Right ventricle myocardium superior (tissue), 1 donor: ENCODE results near the gene TLE4. TPM values are rescaled to one million over a fixed set of nuclear protein-coding genes. Genes with fewer than 3 reads are reported as not detected.
"Not testable (repeated sequence)": the region's sequence is repeated elsewhere in the genome, so short reads cannot be mapped to it uniquely, and the experiment has no call there.

ENCODE experiments used
- ATAC-seq: fragments of 200-7000 bp; cut with Tn5 transposase; one replicate; pipeline ENCODE4 v1.9.1; 2020; ENCODE audit warnings: mild to moderate bottlenecking; ENCODE audit not compliant: poor library complexity
- DNase-seq: peaks from one replicate; pipeline ENCODE4 v3.0.0-alpha.2; 2020
- intact Hi-C: fragments of 100-400 bp; cut with DNase I; formaldehyde crosslinking; loops from one replicate; pipeline ENCODE4 v1.11.2; 2022
- total RNA-seq: library from RNA; stranded (reverse); fragmentation: NEBNext Ultra II Directional; extraction: Animal tissue kit (Norgen Biotek cat#: 25700); gene quantifications from one replicate; pipeline ENCODE4 v1.2.1, GENCODE V29; 2021
- donor health status: DM: no; HTN: yes; CAD: no; lungs with severe emphysema.

The TLE4 gene
- total RNA-seq, 1 donor from 2014 or later = 12.8 TPM

- DNase-seq = no peak
- no peak for ATAC-seq
- intact Hi-C loops = no loop called here
Observed at GRCh38 chr9:79619930-79620329, 48.2 kb downstream of the TLE4 start.

GRCh38 chr9:79621916-79622575, 50.3 kb downstream of the TLE4 start:
- intact Hi-C loops = no loop called here
- DNase-seq = no peak

DNA sequence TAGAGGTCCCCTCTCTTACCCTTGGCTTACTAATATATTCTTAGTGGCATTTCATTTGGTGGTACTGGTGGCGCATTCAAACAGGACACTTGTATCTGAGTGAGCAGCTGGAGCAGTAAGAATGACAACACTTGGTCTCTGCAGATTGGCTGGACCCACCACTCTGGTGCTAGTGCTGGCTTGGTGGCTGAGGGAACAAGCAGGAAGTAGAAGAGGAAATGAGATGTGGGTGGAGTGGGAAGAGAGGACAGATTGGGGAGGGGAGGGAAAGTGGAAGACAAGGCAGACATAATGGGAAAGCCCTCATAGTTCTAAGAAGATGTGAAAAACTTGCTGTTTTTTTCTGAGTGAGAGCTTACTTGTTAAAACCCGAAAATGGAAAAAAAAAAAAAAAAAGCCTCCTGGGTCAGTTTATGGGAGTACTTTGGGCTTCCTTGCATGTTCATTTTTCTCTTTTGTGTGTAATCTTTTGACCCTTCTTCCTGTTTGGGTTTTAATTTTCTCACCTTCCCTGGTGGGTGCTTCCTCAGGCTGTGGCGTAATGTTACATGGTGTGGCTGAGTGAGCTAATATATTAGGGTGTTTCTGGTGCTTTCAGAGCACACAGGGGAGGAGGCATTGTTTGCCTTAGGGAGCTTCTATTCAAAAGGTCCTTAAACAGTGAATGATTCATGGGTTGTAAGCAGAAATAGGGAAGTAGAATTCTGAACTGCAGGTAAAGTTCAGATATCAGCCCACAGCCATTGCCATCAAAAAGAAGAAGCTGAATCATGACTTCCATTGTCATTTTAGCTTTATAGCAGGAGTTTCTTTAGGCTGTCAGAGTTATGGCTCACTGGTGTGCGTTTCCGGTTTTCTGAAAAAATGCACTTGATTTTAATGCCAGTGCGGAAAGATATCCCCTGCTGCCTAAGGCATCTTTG, 52.3 kb downstream of the TLE4 start:
- intact Hi-C loops = no loop called here
- ATAC-seq = peak; percentile 88
- peak; percentile 47 for DNase-seq

More at GRCh38 chr9:79621916-79622575, 50.3 kb downstream of the TLE4 start:
- ATAC-seq = no peak

- no peak for ATAC-seq
- no peak for DNase-seq
- intact Hi-C loops = no loop called here
Observed at GRCh38 chr9:79629721-79630120, 58.0 kb downstream of the TLE4 start.

- intact Hi-C loops = no loop called here
- ATAC-seq (no peak), DNase-seq (no peak)
Observed at GRCh38 chr9:79630521-79631403, 59.0 kb downstream of the TLE4 start.

DNA sequence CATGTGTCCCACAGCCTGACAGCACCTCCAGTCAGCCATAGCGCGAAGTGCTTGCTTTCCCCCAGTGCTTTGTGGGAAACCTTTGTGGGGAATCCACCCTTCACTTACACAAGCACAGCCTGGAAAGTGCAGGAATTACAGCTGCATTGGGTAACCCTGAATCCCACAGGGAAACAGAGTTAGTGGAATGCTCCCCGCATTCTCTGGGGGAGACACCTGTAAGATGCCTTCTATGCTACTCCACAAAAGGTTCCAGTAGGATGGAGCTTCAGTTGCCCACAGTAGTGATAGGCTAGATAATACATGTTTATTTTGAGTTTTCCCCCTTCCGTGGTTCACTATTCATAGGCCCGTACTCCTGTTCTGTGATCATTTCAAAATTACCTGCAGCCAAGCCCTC, 60.3 kb downstream of the TLE4 start:
- intact Hi-C loops = no loop called here
- no peak for DNase-seq
- ATAC-seq = no peak

GRCh38 chr9:79632705-79633104, 60.9 kb downstream of the TLE4 start:
- no peak for ATAC-seq
- intact Hi-C loops = no loop called here

DNA sequence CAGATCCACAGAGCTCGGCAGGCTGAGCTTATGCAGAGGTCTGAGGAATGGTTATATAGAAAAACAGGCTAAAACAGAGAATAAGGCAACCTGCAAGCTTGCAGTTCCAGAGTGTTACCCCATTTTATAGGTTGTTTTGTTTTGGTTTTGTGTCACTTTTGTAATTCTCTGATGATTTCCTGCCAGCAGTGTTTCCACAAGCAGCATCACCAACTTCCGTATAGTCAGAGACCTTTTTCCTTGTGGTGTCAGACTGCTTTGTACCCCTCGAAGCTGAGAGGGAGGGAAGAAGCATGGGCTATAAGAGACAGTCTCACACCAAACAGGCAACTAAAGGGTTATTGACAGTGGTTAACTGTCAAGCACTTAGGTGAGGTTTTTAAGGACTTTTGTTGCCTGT, 61.8 kb downstream of the TLE4 start:
- DNase-seq = no peak
- intact Hi-C loops = no loop called here
- no peak for ATAC-seq

More at GRCh38 chr9:79632705-79633104, 60.9 kb downstream of the TLE4 start:
- no peak for DNase-seq

GRCh38 chr9:79637177-79637925, 65.6 kb downstream of the TLE4 start:
- ATAC-seq (no peak), DNase-seq (no peak)
- intact Hi-C loops = no loop called here

GRCh38 chr9:79638806-79639205, 67.0 kb downstream of the TLE4 start:
- DNase-seq = no peak
- intact Hi-C loops = no loop called here
- no peak for ATAC-seq

- no peak for DNase-seq
- no peak for ATAC-seq
- intact Hi-C loops = no loop called here
Observed at GRCh38 chr9:79639354-79639753, 67.6 kb downstream of the TLE4 start.

GRCh38 chr9:79640067-79640466, 68.3 kb downstream of the TLE4 start:
- intact Hi-C loops, DNase-seq, ATAC-seq: not testable (repeated sequence)

DNA sequence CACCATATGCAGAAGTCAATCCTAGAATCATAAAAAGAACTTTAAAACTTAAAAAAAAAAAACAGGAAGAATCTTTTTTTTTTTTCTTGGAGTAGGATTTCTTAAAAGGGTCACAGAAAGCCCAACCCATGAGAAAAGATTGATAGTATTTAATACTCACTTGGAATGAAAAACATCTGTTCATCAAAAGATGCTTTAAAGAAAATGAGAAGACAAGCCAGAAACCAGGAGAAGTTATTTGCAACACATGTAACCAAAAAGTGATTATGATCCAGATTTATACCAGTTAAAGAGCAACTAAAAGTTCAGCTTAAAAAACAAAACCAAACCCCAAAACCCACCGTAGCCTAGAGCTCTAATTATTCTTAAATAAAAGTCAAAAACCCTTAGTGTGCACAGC, 69.3 kb downstream of the TLE4 start:
- intact Hi-C loops = no loop called here
- no peak for ATAC-seq
- no peak for DNase-seq

DNA sequence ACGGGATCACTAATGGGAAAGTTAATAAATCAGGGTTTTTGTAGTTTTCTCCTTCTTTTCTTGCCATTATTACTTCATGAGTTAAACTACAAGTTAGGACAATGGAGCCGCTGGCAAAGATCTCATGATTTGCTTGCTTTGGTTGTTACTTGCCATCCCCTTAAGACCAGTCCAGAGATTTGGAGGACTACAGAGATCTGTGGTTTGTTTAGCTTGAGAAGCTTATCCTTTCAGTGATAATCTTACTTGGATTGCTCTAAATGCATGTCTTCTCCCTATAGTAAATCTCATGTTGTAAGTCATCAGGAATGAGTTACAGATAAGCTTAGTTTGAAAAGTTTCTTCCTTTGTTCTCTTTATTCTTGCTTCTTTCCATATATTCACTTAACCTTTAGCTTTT, 70.9 kb downstream of the TLE4 start:
- intact Hi-C loops = no loop called here
- no peak for DNase-seq
- no peak for ATAC-seq

DNA sequence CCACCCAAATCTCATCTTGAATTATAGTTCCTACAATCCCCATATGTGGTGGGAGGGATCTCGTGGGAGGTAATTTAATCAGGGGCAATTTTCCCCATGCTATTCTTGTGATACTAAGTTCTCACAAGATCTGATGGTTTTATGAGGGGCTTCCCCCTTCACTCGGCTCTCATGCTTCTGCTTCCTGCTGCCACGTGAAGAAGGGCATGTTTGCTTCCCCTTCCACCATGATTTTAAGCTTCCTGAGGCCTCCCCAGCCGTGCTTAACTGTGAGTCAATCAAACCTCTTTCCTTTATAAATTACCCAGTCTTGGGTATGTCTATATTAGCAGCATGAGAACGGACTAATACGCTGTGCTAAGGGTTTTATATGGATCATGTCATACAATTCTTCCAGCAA, 72.3 kb downstream of the TLE4 start:
- intact Hi-C loops = no loop called here
- no peak for DNase-seq

DNA sequence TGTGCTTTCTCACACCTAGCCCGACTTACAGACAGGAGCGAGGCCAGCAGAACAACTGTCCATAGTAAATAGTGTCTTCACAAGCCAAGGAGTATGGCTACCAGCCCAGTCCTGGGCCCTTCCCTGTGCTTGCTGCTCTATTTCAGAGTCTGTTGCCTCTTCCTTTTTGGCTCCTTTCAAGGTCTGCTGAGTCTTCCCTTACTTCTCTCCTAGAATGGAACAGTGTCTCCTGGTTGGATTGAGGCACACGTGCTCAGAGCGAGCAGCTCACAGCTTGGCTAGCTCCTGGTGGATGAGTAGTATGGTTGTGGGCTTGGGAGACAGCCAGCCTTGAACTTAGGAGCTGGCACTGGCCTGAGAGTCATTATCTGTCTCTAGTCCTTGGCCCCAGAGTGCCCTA, 72.8 kb downstream of the TLE4 start:
- ATAC-seq (no peak), DNase-seq (no peak)
- intact Hi-C loops = no loop called here

More for the DNA sequence above, 72.3 kb downstream of the TLE4 start:
- no peak for ATAC-seq

- intact Hi-C loops = no loop called here
- ATAC-seq = no peak
- DNase-seq = no peak
Observed at GRCh38 chr9:79645110-79645509, 73.3 kb downstream of the TLE4 start.

DNA sequence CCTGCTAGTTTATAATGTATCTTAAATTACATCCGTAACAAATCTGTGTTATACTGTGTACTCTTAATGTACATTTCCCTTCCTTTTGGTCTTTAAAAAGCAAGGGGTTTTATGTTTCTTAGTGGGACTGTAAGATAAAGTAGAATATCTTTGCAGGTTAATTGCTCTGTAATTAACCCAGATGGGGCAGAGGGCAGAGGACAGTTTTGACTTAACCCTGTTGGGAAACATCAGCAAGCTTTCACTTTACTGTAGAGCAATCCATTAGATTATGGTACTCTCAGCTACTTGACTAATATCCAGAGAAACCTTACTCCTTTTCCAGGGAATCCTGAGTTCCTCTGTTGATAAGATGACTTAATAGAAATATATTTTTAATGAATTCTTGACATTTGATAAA, 74.3 kb downstream of the TLE4 start:
- no peak for ATAC-seq
- DNase-seq = no peak
- intact Hi-C loops = no loop called here
